H9 (cell line): ENCODE data around the gene CSRNP3. TPM values are rescaled to one million over a fixed set of nuclear protein-coding genes. Genes with fewer than 3 reads are reported as not detected.

Source experiments
- DNase-seq: peaks from one replicate; pipeline ENCODE4 v3.0.0-alpha.2; 2017
- H2AFZ ChIP-seq: one replicate; pipeline ENCODE4 v1.6.1; 2013; ENCODE audit warnings: mild to moderate bottlenecking, low read length, control low read depth, moderate library complexity
- H2AK5ac ChIP-seq: 2 replicates; pipeline ENCODE4 v1.6.1; 2013; ENCODE audit warnings: low read length, control low read depth, mixed read lengths; ENCODE audit not compliant: insufficient read length
- H2BK120ac ChIP-seq: one replicate; pipeline ENCODE4 v1.6.1; 2013; ENCODE audit warnings: low read depth, mild to moderate bottlenecking, low read length, control low read depth, inconsistent platforms; ENCODE audit not compliant: poor library complexity, severe bottlenecking
- H2BK12ac ChIP-seq: 2 replicates; pipeline ENCODE4 v1.6.1; 2013; ENCODE audit warnings: low read length, control low read depth, mixed read lengths, low read depth; ENCODE audit not compliant: insufficient read length
- H2BK15ac ChIP-seq: 2 replicates; pipeline ENCODE4 v1.6.1; 2013; ENCODE audit warnings: low read depth, low read length, control low read depth
- H2BK20ac ChIP-seq: one replicate; pipeline ENCODE4 v1.6.1; 2013; ENCODE audit warnings: low read depth, mild to moderate bottlenecking, low read length, control low read depth, inconsistent platforms; ENCODE audit not compliant: poor library complexity, severe bottlenecking
- H2BK5ac ChIP-seq: 2 replicates; pipeline ENCODE4 v1.6.1; 2013; ENCODE audit warnings: low read length, control low read depth, mixed read lengths; ENCODE audit not compliant: insufficient read length
- H3K14ac ChIP-seq: 2 replicates; pipeline ENCODE4 v1.6.1; 2013; ENCODE audit warnings: low read length, control low read depth; ENCODE audit not compliant: insufficient read depth
- H3K18ac ChIP-seq: 2 replicates; pipeline ENCODE4 v1.6.1; 2013; ENCODE audit warnings: low read depth, mild to moderate bottlenecking, mixed read lengths, low read length, control low read depth; ENCODE audit not compliant: insufficient read length
- H3K23ac ChIP-seq: 2 replicates; pipeline ENCODE4 v1.6.1; 2013; ENCODE audit warnings: low read length, control low read depth, mixed read lengths, low read depth; ENCODE audit not compliant: insufficient read length
- H3K23me2 ChIP-seq: 2 replicates; pipeline ENCODE4 v1.6.1; 2013; ENCODE audit warnings: low read depth, mild to moderate bottlenecking, mixed read lengths, low read length, control low read depth; ENCODE audit not compliant: insufficient read length, poor library complexity, severe bottlenecking
- H3K27ac ChIP-seq: 2 replicates; pipeline ENCODE4 v1.5.1; 2013; ENCODE audit warnings: low read length, control low read depth, mixed read lengths, low read depth; ENCODE audit not compliant: insufficient read length
- H3K27me3 ChIP-seq: 2 replicates; pipeline ENCODE4 v1.6.1; 2013; ENCODE audit warnings: low read length, control low read depth, inconsistent platforms; ENCODE audit not compliant: insufficient read depth
- H3K4ac ChIP-seq: 2 replicates; pipeline ENCODE4 v1.6.1; 2013; ENCODE audit warnings: low read depth, mild to moderate bottlenecking, control low read depth, inconsistent platforms, low read length, moderate library complexity
- H3K4me1 ChIP-seq: 2 replicates; pipeline ENCODE4 v1.6.1; 2013; ENCODE audit warnings: low read length, control low read depth, inconsistent platforms; ENCODE audit not compliant: insufficient read depth
- H3K4me2 ChIP-seq: 2 replicates; pipeline ENCODE4 v1.6.1; 2013; ENCODE audit warnings: low read length, control low read depth, mixed read lengths; ENCODE audit not compliant: insufficient read length, insufficient read depth
- H3K56ac ChIP-seq: 2 replicates; pipeline ENCODE4 v1.6.1; 2013; ENCODE audit warnings: low read depth, mild to moderate bottlenecking, mixed read lengths, low read length, control low read depth; ENCODE audit not compliant: insufficient read length
- H3K79me1 ChIP-seq: 2 replicates; pipeline ENCODE4 v1.6.1; 2013; ENCODE audit warnings: low read depth, mild to moderate bottlenecking, moderate library complexity, low read length, control low read depth, inconsistent platforms; ENCODE audit not compliant: insufficient read depth, poor library complexity, severe bottlenecking
- H3K79me2 ChIP-seq: 2 replicates; pipeline ENCODE4 v1.6.1; 2013; ENCODE audit warnings: low read length, control low read depth, inconsistent platforms; ENCODE audit not compliant: insufficient read depth
- H3K9ac ChIP-seq: 2 replicates; pipeline ENCODE4 v1.6.1; 2013; ENCODE audit warnings: low read length, control low read depth, mixed read lengths; ENCODE audit not compliant: insufficient read length; ENCODE audit errors: extremely low read depth
- H3K9me3 ChIP-seq: one replicate; pipeline ENCODE4 v1.6.1; 2013; ENCODE audit warnings: low read depth, low read length, inconsistent platforms; ENCODE audit not compliant: control insufficient read depth
- H3T11ph ChIP-seq: one replicate; pipeline ENCODE4 v1.6.1; 2013; ENCODE audit warnings: mild to moderate bottlenecking, low read length, control low read depth, inconsistent platforms
- H4K20me1 ChIP-seq: one replicate; pipeline ENCODE4 v1.6.1; 2013; ENCODE audit not compliant: control insufficient read depth, insufficient read length, insufficient read depth
- H4K5ac ChIP-seq: 2 replicates; pipeline ENCODE4 v1.6.1; 2013; ENCODE audit warnings: low read depth, mild to moderate bottlenecking, mixed read lengths, low read length, control low read depth; ENCODE audit not compliant: insufficient read length
- H4K8ac ChIP-seq: replicated peaks from 2 replicates; pipeline ENCODE4 v1.6.1; 2013; ENCODE audit warnings: low read length, control low read depth, mixed read lengths, low read depth; ENCODE audit not compliant: insufficient read length
- H4K91ac ChIP-seq: 2 replicates; pipeline ENCODE4 v1.6.1; 2013; ENCODE audit warnings: low read depth, mild to moderate bottlenecking, moderate library complexity, mixed read lengths, low read length, control low read depth; ENCODE audit not compliant: insufficient read length
- H3K27ac Mint-ChIP-seq, 3 experiments: 2 replicates in 2 of 3; 3 replicates in 1 of 3; pipeline ENCODE4 v1.8.0; 2020 to 2021; ENCODE audit warnings: mixed read lengths in 3 of 3, mild to moderate bottlenecking in 1 of 3, moderate library complexity in 1 of 3
- H3K27me3 Mint-ChIP-seq: 2 replicates; pipeline ENCODE4 v1.8.0; 2021; ENCODE audit warnings: low read depth, mild to moderate bottlenecking, moderate library complexity, mixed read lengths
- H3K36me3 Mint-ChIP-seq, 3 experiments: 2 replicates in 2 of 3; 3 replicates in 1 of 3; pipeline ENCODE4 v1.8.0; 2020 to 2021; ENCODE audit warnings: low read depth in 3 of 3, mixed read lengths in 3 of 3; ENCODE audit not compliant: insufficient read depth in 1 of 3
- H3K4me1 Mint-ChIP-seq, 2 experiments: 2 replicates each; pipeline ENCODE4 v1.8.0; 2020; ENCODE audit warnings: mixed read lengths in 2 of 2
- H3K4me3 Mint-ChIP-seq, 2 experiments: 2 replicates in 1 of 2; 3 replicates in 1 of 2; pipeline ENCODE4 v1.8.0; 2020 to 2021; ENCODE audit warnings: mild to moderate bottlenecking in 2 of 2, mixed read lengths in 2 of 2, moderate library complexity in 1 of 2
- H3K9me3 Mint-ChIP-seq, 2 experiments: 2 replicates in 1 of 2; 3 replicates in 1 of 2; pipeline ENCODE4 v1.8.0; 2020; ENCODE audit warnings: mild to moderate bottlenecking in 2 of 2, mixed read lengths in 2 of 2, moderate library complexity in 1 of 2
- CTCF ChIP-seq: fragments of 200-600 bp; sonication (generic); conservative IDR thresholded peaks from 3 replicates; pipeline ENCODE4 v1.8.0; 2021; ENCODE audit warnings: antibody characterized with exemption, mild to moderate bottlenecking
- WGBS: extraction: QIAGEN DNeasy Blood & Tissue Kit; methylation state at CpG from one replicate; pipeline ENCODE4 v1.1.7; 2013; ENCODE audit warnings: missing lambda C conversion rate, low lambda C conversion rate, mixed read lengths; ENCODE audit not compliant: insufficient read length; ENCODE audit errors: extremely low coverage; 5-methylcytosine and 5-hydroxymethylcytosine counted together
- total RNA-seq: library from RNA; stranded (reverse); gene quantifications from 2 replicates; pipeline ENCODE4 v1.2.1, GENCODE V29; 2021

Gene CSRNP3
- total RNA-seq, 1 experiment from 2014 or later, result 3.6 TPM

GRCh38 chr2:165682546-165682945 lies 213.0 kb downstream of the CSRNP3 start:
- Mint-ChIP-seq H3K36me3 (peaks cover 8 to 16% (median 14%) of the 10 kb centered on the region in 3 experiments; a peak in 6 of 7 replicates), H3K4me1 (peaks cover 24 to 30% of the 10 kb centered on the region in 2 experiments), H3K27ac (peak overlapping the region in 2 of 3 experiments; percentile 11 to 43; a peak in 3 of 7 replicates), H3K9me3 (no peaks in the 10 kb centered on the region), H3K27me3 (no peaks in the 10 kb centered on the region), H3K4me3 (no peak overlapping the region)
- Histone ChIP-seq H4K91ac (no peak overlapping the region), H2AFZ (no peak overlapping the region), H3K23me2 (no peaks in the 10 kb centered on the region), H3K27me3 (no peaks in the 10 kb centered on the region), H4K8ac (no peak overlapping the region), H3K4me1 (peaks cover 3% of the 10 kb centered on the region; the same call in 1 of the 2 replicates), H3K9ac (no peak overlapping the region), H3K4ac (no peak overlapping the region), H3K14ac (no peak overlapping the region), H3K18ac (no peak overlapping the region), H3K23ac (no peak overlapping the region), H3K4me2 (no peak overlapping the region), H2BK20ac (no peak overlapping the region), H3K79me1 (no peaks in the 10 kb centered on the region), H4K5ac (no peak overlapping the region), H2AK5ac (no peak overlapping the region), H3K9me3 (no peaks in the 10 kb centered on the region), H3T11ph (no peak overlapping the region), H3K27ac (no peak overlapping the region), H2BK15ac (no peak overlapping the region), H3K79me2 (no peaks in the 10 kb centered on the region), H2BK5ac (no peak overlapping the region), H2BK12ac (no peak overlapping the region), H4K20me1 (no peaks in the 10 kb centered on the region), H3K56ac (no peak overlapping the region), H2BK120ac (no peak overlapping the region)
- WGBS, result no CpG with 5 or more reads among the region's 1 CpG
- TF ChIP-seq CTCF, result no peak
- no peak for DNase-seq
